HepG2 (cell line): Measurements from ENCODE around the gene PDZD7. TPM values are rescaled to one million over a fixed set of nuclear protein-coding genes. Genes with fewer than 3 reads are reported as not detected.

Source experiments
- ARID3A ChIP-seq: IDR thresholded peaks from 2 replicates; pipeline ENCODE4 v1.6.1; 2012; ENCODE audit warnings: low read depth, low read length, improper control_type of control experiment
- ATF5 ChIP-seq: sonication (generic); formaldehyde crosslinking; IDR thresholded peaks from 2 replicates; pipeline ENCODE4 v1.4.0; 2020; ENCODE audit warnings: mild to moderate bottlenecking, low read depth, missing genetic modification reagents
- CBFB ChIP-seq: sonication (generic); formaldehyde crosslinking; IDR thresholded peaks from 2 replicates; pipeline ENCODE4 v1.4.0; 2020; ENCODE audit warnings: missing genetic modification reagents
- FIP1L1 ChIP-seq: fragments of 200-400 bp; formaldehyde crosslinking; IDR thresholded peaks from 2 replicates; pipeline ENCODE4 v1.6.1; 2018; ENCODE audit warnings: low read depth, mild to moderate bottlenecking, low read length, moderate library complexity, borderline replicate concordance; ENCODE audit not compliant: insufficient read depth
- HMGA1 ChIP-seq: sonication (generic); formaldehyde crosslinking; conservative IDR thresholded peaks from 2 replicates; pipeline ENCODE4 v1.4.0; 2020; ENCODE audit warnings: missing genetic modification reagents
- MIXL1 ChIP-seq: IDR thresholded peaks from 2 replicates; pipeline ENCODE4 v1.6.1; 2016
- NONO ChIP-seq, 2 experiments: fragments of 450-650 bp in 1 of 2; sonication (generic) in 1 of 2; formaldehyde crosslinking in 1 of 2; IDR thresholded peaks in 1 of 2; conservative IDR thresholded peaks in 1 of 2; 2 replicates each; pipeline versions ENCODE4 v1.6.1 to v1.8.0; 2017 to 2022; ENCODE audit warnings: mild to moderate bottlenecking in 1 of 2, missing genetic modification reagents in 1 of 2, moderate library complexity in 1 of 2
- PHF20 ChIP-seq: sonication (generic); formaldehyde crosslinking; IDR thresholded peaks from 2 replicates; pipeline ENCODE4 v1.5.0; 2020; ENCODE audit warnings: mild to moderate bottlenecking, missing genetic modification reagents
- RFX3 ChIP-seq: IDR thresholded peaks from 2 replicates; pipeline ENCODE4 v1.6.1; 2016; ENCODE audit warnings: missing biosample characterization, missing genetic modification reagents
- SP2 ChIP-seq: sonication (generic); formaldehyde crosslinking; IDR thresholded peaks from 2 replicates; pipeline ENCODE4 v1.5.1; 2020; ENCODE audit warnings: mild to moderate bottlenecking, missing genetic modification reagents
- TEAD3 ChIP-seq: optimal IDR thresholded peaks from 2 replicates; pipeline ENCODE3; 2016; ENCODE audit warnings: borderline replicate concordance
- TRIM22 ChIP-seq: fragments of 450-650 bp; IDR thresholded peaks from 2 replicates; pipeline ENCODE4 v1.6.1; 2017
- ZBED4 ChIP-seq: sonication (generic); formaldehyde crosslinking; IDR thresholded peaks from 2 replicates; pipeline ENCODE4 v1.4.0; 2020; ENCODE audit warnings: missing genetic modification reagents, borderline replicate concordance
- ZFP36 ChIP-seq: fragments of 150-350 bp; IDR thresholded peaks from 2 replicates; pipeline ENCODE4 v1.6.1; 2018; ENCODE audit warnings: borderline replicate concordance, low read length, low read depth; ENCODE audit not compliant: partially characterized antibody
- ZNF207 ChIP-seq: fragments of 450-650 bp; IDR thresholded peaks from 2 replicates; pipeline ENCODE4 v1.6.1; 2016; ENCODE audit warnings: antibody characterized with exemption, borderline replicate concordance
- ZNF280B ChIP-seq: sonication (generic); formaldehyde crosslinking; IDR thresholded peaks from 2 replicates; pipeline ENCODE4 v1.5.0; 2020; ENCODE audit warnings: missing genetic modification reagents, mild to moderate bottlenecking, borderline replicate concordance
- ZNF431 ChIP-seq: sonication (generic); formaldehyde crosslinking; IDR thresholded peaks from 2 replicates; pipeline ENCODE4 v1.9.0; 2022; ENCODE audit warnings: missing genetic modification reagents, low read depth, mild to moderate bottlenecking, borderline replicate concordance
- ZNF510 ChIP-seq: sonication (generic); formaldehyde crosslinking; IDR thresholded peaks from 2 replicates; pipeline ENCODE4 v1.4.0; 2020; ENCODE audit warnings: low read depth, mild to moderate bottlenecking, missing genetic modification reagents
- ZNF549 ChIP-seq: sonication (generic); formaldehyde crosslinking; IDR thresholded peaks from 2 replicates; pipeline ENCODE4 v1.5.0; 2020; ENCODE audit warnings: missing genetic modification reagents
- ZNF605 ChIP-seq: sonication (generic); formaldehyde crosslinking; IDR thresholded peaks from 2 replicates; pipeline ENCODE4 v1.8.0; 2022; ENCODE audit warnings: mild to moderate bottlenecking, missing genetic modification reagents
- ZNF672 ChIP-seq: sonication (generic); formaldehyde crosslinking; IDR thresholded peaks from 2 replicates; pipeline ENCODE4 v1.8.1; 2022; ENCODE audit warnings: missing genetic modification reagents
- polyA plus RNA-seq, 8 experiments: library from polyadenylated mRNA; depleted of rRNA in 3 of 8; stranded (reverse) in 7 of 8; unstranded in 1 of 8; fragments of >200 nt; fragmentation: Illumina TruSeq in 4 of 8; extraction: Trizol in 4 of 8; gene quantifications; 2 replicates each; pipeline versions ENCODE4 v1.2.1 to v1.2.3, GENCODE V29; 2011 to 2016; ENCODE audit warnings: low read depth in 4 of 8, missing spikeins in 1 of 8, mixed read lengths in 1 of 8; ENCODE audit not compliant: insufficient read depth in 1 of 8
- total RNA-seq, 5 experiments: library from RNA; depleted of rRNA; stranded (reverse); fragments of >200 nt; fragmentation: Illumina TruSeq; extraction: Trizol; gene quantifications; 2 replicates each; pipeline ENCODE4 v1.2.3, GENCODE V29; 2016; ENCODE audit warnings: low read depth in 1 of 5

PDZD7 gene
- total and polyA plus RNA-seq, 2 of the 13 experiments (the other 11 are each of a cell fraction or from before 2014, with no cell fraction given) = 0.58 to 0.73 TPM

- TF ChIP-seq ZFP36 (no peak), ATF5 (CRISPR knock-in tag) (no peak), TRIM22 (no peak), ZNF605 (CRISPR knock-in tag) (0 out of 2 replicates have a peak, but pooled peaks have one; percentile 17), TEAD3 (CRISPR knock-in tag) (no peak), ZNF280B (peak; percentile 37; the same call in 1 of the 2 replicates), SP2 (no peak), ZNF672 (CRISPR knock-in tag) (no peak), NONO (IDR thresholded peaks at IDR 0.05) (no peak), NONO (CRISPR knock-in tag; conservative IDR thresholded peaks at IDR 0.05) (0 out of 2 replicates have a peak, but pooled peaks have one; percentile 36), HMGA1 (CRISPR knock-in tag) (no peak), ARID3A (no peak), ZBED4 (no peak), ZNF549 (CRISPR knock-in tag) (no peak), ZNF431 (no peak), FIP1L1 (no peak), ZNF510 (CRISPR knock-in tag) (no peak), MIXL1 (CRISPR knock-in tag) (no peak), PHF20 (CRISPR knock-in tag) (no peak), CBFB (CRISPR knock-in tag) (no peak), ZNF207 (no peak), RFX3 (CRISPR knock-in tag) (no peak)
Measured at GRCh38 chr10:101008823-101009423, 22.0 kb downstream of the PDZD7 start (continued).
